ENCODE measurements around the gene STX1A.

DNA sequence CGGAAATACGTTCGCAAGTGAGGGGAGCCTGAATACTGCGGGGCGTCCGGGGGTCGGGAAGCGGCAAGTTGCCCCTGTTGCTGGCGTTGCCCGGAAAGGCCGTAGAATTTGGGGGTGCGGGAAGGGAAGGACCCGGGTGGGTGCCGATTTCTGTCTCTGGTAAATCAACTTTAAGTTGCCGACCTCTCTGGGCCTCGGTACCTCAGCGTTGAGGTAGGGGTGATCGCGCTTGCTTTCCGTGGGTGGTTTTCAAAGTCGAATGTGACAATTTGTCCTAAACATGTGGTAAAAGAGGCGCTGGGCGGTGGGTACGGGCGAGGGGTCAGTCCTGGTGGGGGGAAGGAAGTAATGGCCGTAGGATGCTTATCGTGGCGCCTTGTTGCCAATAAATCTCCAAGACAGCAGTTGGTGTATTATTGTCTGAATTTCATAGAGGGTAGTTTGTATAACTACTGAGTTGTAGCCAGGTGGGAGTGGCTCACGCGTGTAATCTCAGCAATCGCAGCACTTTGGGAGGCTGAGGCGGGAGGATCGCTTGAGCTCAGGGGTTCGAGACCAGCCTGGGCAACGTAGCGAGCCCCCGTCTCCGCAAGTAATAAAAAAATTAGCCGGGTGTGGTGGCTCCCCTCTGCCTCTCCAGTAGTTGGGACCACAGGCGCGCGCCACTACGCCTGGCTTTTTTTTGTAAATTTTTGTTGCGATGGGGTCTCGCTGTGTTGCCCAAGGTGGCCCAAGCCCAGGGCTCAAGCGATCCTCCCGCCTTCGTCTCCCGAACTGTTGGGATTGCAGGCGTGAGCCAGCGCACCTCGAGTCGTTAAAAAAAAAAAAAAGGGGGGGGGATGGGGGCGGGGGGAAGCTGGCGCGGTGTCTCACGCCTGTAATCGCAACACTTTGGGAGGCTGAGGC lies 35.4 kb downstream of the STX1A start:
- TF ChIP-seq POLR2A (IDR thresholded peaks at IDR 0.05; ENCODE audit: insufficient read depth in 1 of 2, low read depth in 2 of 2, low read length in 2 of 2) (no peak), MIER3 (CRISPR knock-in tag; IDR thresholded peaks at IDR 0.05; ENCODE audit: borderline replicate concordance) (no peak), SMARCC2 (IDR thresholded peaks at IDR 0.05) (no peak)
- TF ChIP-seq, protein P1, sequence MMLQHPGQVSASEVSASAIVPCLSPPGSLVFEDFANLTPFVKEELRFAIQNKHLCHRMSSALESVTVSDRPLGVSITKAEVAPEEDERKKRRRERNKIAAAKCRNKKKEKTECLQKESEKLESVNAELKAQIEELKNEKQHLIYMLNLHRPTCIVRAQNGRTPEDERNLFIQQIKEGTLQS (CRISPR knock-in tag; IDR thresholded peaks at IDR 0.05) = no peak
